H1 (cell line): ENCODE results near the gene MAML1. TPM values are rescaled to one million over a fixed set of nuclear protein-coding genes. Genes with fewer than 3 reads are reported as not detected.

Experiments used
- CTCF ChIA-PET: fragments of 300-600 bp; sonication (Branson Sonifier 250); formaldehyde crosslinking; loops from one replicate; lab custom pipeline; 2021; ENCODE audit not compliant: partially characterized antibody; lab: Charles Lee
- POLR2A ChIA-PET: fragments of 300-600 bp; sonication (Branson Sonifier 250); formaldehyde crosslinking; loops from one replicate; lab custom pipeline; 2021; ENCODE audit warnings: inconsistent platforms; ENCODE audit not compliant: partially characterized antibody; lab: Charles Lee
- DNase-seq, 2 experiments: peaks; one replicate each; pipeline versions ENCODE4 v3.0.0 to v3.0.0-alpha.2; 2010 to 2022; ENCODE audit warnings: low spot score in 2 of 2, low read depth in 1 of 2, mixed read lengths in 1 of 2
- FAIRE-seq: peaks from 2 replicates; lab custom pipeline; 2011; peaks lifted over from hg19 to GRCh38; lab: Jason Lieb, UNC
- H2AFZ ChIP-seq: 2 replicates; pipeline ENCODE4 v1.8.1; 2012; ENCODE audit warnings: low read length, inconsistent platforms
- H2AK5ac ChIP-seq: 2 replicates; pipeline ENCODE4 v1.6.1; 2013; ENCODE audit warnings: low read depth, low read length
- H2BK120ac ChIP-seq: replicated peaks from 2 replicates; pipeline ENCODE3; 2013; ENCODE audit warnings: low read depth, low read length, inconsistent platforms
- H2BK12ac ChIP-seq: 2 replicates; pipeline ENCODE4 v1.6.1; 2013; ENCODE audit warnings: low read depth, low read length
- H2BK15ac ChIP-seq: 2 replicates; pipeline ENCODE4 v1.6.1; 2013; ENCODE audit warnings: low read length
- H2BK20ac ChIP-seq: 2 replicates; pipeline ENCODE4 v1.6.1; 2013; ENCODE audit warnings: low read length
- H2BK5ac ChIP-seq: 2 replicates; pipeline ENCODE4 v1.6.1; 2013; ENCODE audit warnings: low read depth, low read length
- H3K14ac ChIP-seq: 2 replicates; pipeline ENCODE4 v1.6.1; 2013; ENCODE audit warnings: inconsistent platforms; ENCODE audit not compliant: insufficient read length
- H3K18ac ChIP-seq: 2 replicates; pipeline ENCODE4 v1.6.1; 2013; ENCODE audit warnings: low read length; ENCODE audit errors: extremely low read depth
- H3K23ac ChIP-seq: 2 replicates; pipeline ENCODE4 v1.6.1; 2013; ENCODE audit warnings: inconsistent platforms; ENCODE audit not compliant: insufficient read length
- H3K23me2 ChIP-seq: 2 replicates; pipeline ENCODE4 v1.6.1; 2013; ENCODE audit warnings: low read depth, low read length
- H3K27ac ChIP-seq: 2 replicates; pipeline ENCODE4 v1.6.1; 2011; ENCODE audit warnings: low read depth, low read length, inconsistent platforms
- H3K27me3 ChIP-seq, 4 experiments: replicated peaks in 1 of 4; 1 replicate in 1 of 4; 2 replicates in 3 of 4; pipeline versions ENCODE4 v1.6.1 to v1.8.1; 2011 to 2013; ENCODE audit warnings: low read length in 3 of 4, mild to moderate bottlenecking in 3 of 4, inconsistent platforms in 2 of 4, mixed read lengths in 2 of 4, moderate library complexity in 1 of 4; ENCODE audit not compliant: control insufficient read depth in 3 of 4, insufficient read depth in 3 of 4; ENCODE audit errors: extremely low read depth in 1 of 4
- H3K36me3 ChIP-seq, 4 experiments: 2 replicates each; pipeline versions ENCODE4 v1.6.1 to v1.8.1; 2011 to 2013; ENCODE audit warnings: mild to moderate bottlenecking in 4 of 4, low read length in 3 of 4, moderate library complexity in 2 of 4, control low read depth in 1 of 4, inconsistent platforms in 1 of 4; ENCODE audit not compliant: insufficient read depth in 4 of 4, control insufficient read depth in 2 of 4
- H3K4ac ChIP-seq: replicated peaks from 2 replicates; pipeline ENCODE3; 2013; ENCODE audit warnings: low read length, low read depth, mixed read lengths, inconsistent platforms; ENCODE audit not compliant: insufficient read length
- H3K4me1 ChIP-seq, 4 experiments: replicated peaks in 1 of 4; 1 replicate in 1 of 4; 2 replicates in 3 of 4; pipeline versions ENCODE4 v1.6.1 to v1.8.1; 2011 to 2013; ENCODE audit warnings: low read length in 3 of 4, inconsistent platforms in 2 of 4, mixed read lengths in 1 of 4; ENCODE audit not compliant: insufficient read depth in 4 of 4, control insufficient read depth in 3 of 4
- H3K4me2 ChIP-seq, 2 experiments: 2 replicates each; pipeline versions ENCODE4 v1.6.1 to v1.8.1; 2011 to 2013; ENCODE audit warnings: low read depth in 2 of 2, low read length in 2 of 2, control low read depth in 1 of 2, inconsistent platforms in 1 of 2, mild to moderate bottlenecking in 1 of 2; ENCODE audit not compliant: insufficient read depth in 1 of 2
- H3K4me3 ChIP-seq, 4 experiments: fragments of 200-600, 300-600 bp in 1 of 4; sonication (generic), shearing (Covaris generic), sonication (Bioruptor Twin) in 1 of 4; 2 replicates each; pipeline versions ENCODE4 v1.5.1 to v1.8.1; 2011 to 2016; ENCODE audit warnings: low read length in 4 of 4, low read depth in 3 of 4, control low read depth in 2 of 4, inconsistent platforms in 2 of 4, mild to moderate bottlenecking in 2 of 4, mixed read lengths in 1 of 4, moderate library complexity in 1 of 4; ENCODE audit not compliant: insufficient read depth in 2 of 4; ENCODE audit errors: extremely low read depth in 1 of 4
- H3K56ac ChIP-seq: replicated peaks from 2 replicates; pipeline ENCODE3; 2013; ENCODE audit warnings: low read depth, mild to moderate bottlenecking, mixed read lengths, low read length, inconsistent platforms; ENCODE audit not compliant: insufficient read length
- H3K79me1 ChIP-seq: 2 replicates; pipeline ENCODE4 v1.6.1; 2013; ENCODE audit warnings: low read depth, low read length, control low read depth
- H3K79me2 ChIP-seq, 2 experiments: 2 replicates each; pipeline versions ENCODE4 v1.6.1 to v1.8.1; 2012 to 2013; ENCODE audit warnings: low read length in 2 of 2, mild to moderate bottlenecking in 2 of 2, inconsistent platforms in 1 of 2; ENCODE audit not compliant: insufficient read depth in 2 of 2, control insufficient read depth in 1 of 2
- H3K9ac ChIP-seq, 4 experiments: replicated peaks in 1 of 4; 1 replicate in 1 of 4; 2 replicates in 3 of 4; pipeline versions ENCODE4 v1.6.1 to v1.8.1; 2011 to 2013; ENCODE audit warnings: low read depth in 3 of 4, low read length in 3 of 4, control low read depth in 2 of 4, mild to moderate bottlenecking in 2 of 4, moderate library complexity in 2 of 4, inconsistent platforms in 1 of 4; ENCODE audit errors: extremely low read depth in 1 of 4
- H3K9me3 ChIP-seq, 2 experiments: 2 replicates each; pipeline versions ENCODE4 v1.6.1 to v1.8.1; 2012 to 2013; ENCODE audit warnings: mild to moderate bottlenecking in 2 of 2, moderate library complexity in 2 of 2, control low read depth in 1 of 2, inconsistent platforms in 1 of 2, low read depth in 1 of 2, low read length in 1 of 2, mixed read lengths in 1 of 2; ENCODE audit not compliant: insufficient read depth in 2 of 2
- H4K20me1 ChIP-seq, 2 experiments: replicated peaks in 1 of 2; 2 replicates each; pipeline versions ENCODE3 to v1.8.1; 2011 to 2013; ENCODE audit warnings: inconsistent platforms in 2 of 2, low read length in 2 of 2, mild to moderate bottlenecking in 1 of 2; ENCODE audit not compliant: insufficient read depth in 2 of 2, control insufficient read depth in 1 of 2
- H4K5ac ChIP-seq: 2 replicates; pipeline ENCODE4 v1.6.1; 2013; ENCODE audit warnings: low read length, low read depth, mixed read lengths, inconsistent platforms; ENCODE audit not compliant: insufficient read length
- H4K8ac ChIP-seq: 2 replicates; pipeline ENCODE4 v1.8.0; 2013; ENCODE audit warnings: mild to moderate bottlenecking, moderate library complexity, low read length, inconsistent platforms; ENCODE audit not compliant: insufficient read depth; ENCODE audit errors: extremely low read depth
- H4K91ac ChIP-seq: replicated peaks from 2 replicates; pipeline ENCODE3; 2013; ENCODE audit warnings: low read length, mixed read lengths, inconsistent platforms; ENCODE audit not compliant: insufficient read length
- PHF8 ChIP-seq: fragments of 200-600 bp; sonication (generic); conservative IDR thresholded peaks from 2 replicates; pipeline ENCODE4 v1.7.1; 2012; ENCODE audit warnings: low read depth, mild to moderate bottlenecking, inconsistent platforms, low read length, moderate library complexity
- RAD21 ChIP-seq, 2 experiments: IDR thresholded peaks in 1 of 2; conservative IDR thresholded peaks in 1 of 2; 2 replicates each; pipeline ENCODE4 v1.6.1; 2011; ENCODE audit warnings: low read depth in 2 of 2, low read length in 2 of 2, improper control_type of control experiment in 1 of 2, inconsistent platforms in 1 of 2, mild to moderate bottlenecking in 1 of 2, moderate library complexity in 1 of 2
- RBBP5 ChIP-seq: IDR thresholded peaks from 2 replicates; pipeline ENCODE4 v1.7.1; 2012; ENCODE audit warnings: low read depth, mild to moderate bottlenecking, inconsistent platforms, low read length, moderate library complexity, borderline replicate concordance
- SAP30 ChIP-seq: fragments of 300-600 bp; sonication (generic); IDR thresholded peaks from 2 replicates; pipeline ENCODE4 v1.7.1; 2012; ENCODE audit warnings: low read length, moderate library complexity, mild to moderate bottlenecking, inconsistent platforms; ENCODE audit not compliant: insufficient read depth, insufficient replicate concordance
- ZNF274 ChIP-seq: IDR thresholded peaks from 2 replicates; pipeline ENCODE4 v1.7.0; 2012; ENCODE audit warnings: low read length, borderline replicate concordance; ENCODE audit errors: extremely low read depth
- WGBS, 2 experiments: shearing (Covaris generic) in 1 of 2; methylation state at CpG; one replicate each; pipeline versions ENCODE4 v1.1.6 to v1.1.7; 2013 to 2015; ENCODE audit warnings: low lambda C conversion rate in 2 of 2, mixed read lengths in 2 of 2, inconsistent platforms in 1 of 2, low coverage in 1 of 2, missing lambda C conversion rate in 1 of 2; ENCODE audit not compliant: insufficient replicate concordance in 2 of 2, insufficient coverage in 1 of 2, insufficient read length in 1 of 2; ENCODE audit errors: extremely low coverage in 1 of 2, missing lambda C conversion rate in 1 of 2; 5-methylcytosine and 5-hydroxymethylcytosine counted together
- polyA plus RNA-seq, 7 experiments: library from polyadenylated mRNA; depleted of rRNA in 3 of 7; stranded (reverse) in 5 of 7; unstranded in 2 of 7; fragments of >200 nt in 5 of 7; fragments of 200-250 nt in 2 of 7; gene quantifications; 1 replicate in 5 of 7; 2 replicates in 1 of 7; 4 replicates in 1 of 7; pipeline versions ENCODE4 v1.2.1 to v1.2.3, GENCODE V29; 2011 to 2013; ENCODE audit warnings: missing spikeins in 2 of 7, mixed read lengths in 2 of 7
- total RNA-seq: library from RNA; stranded (reverse); fragmentation: NEBNext Ultra II Directional; extraction: Animal tissue kit (Norgen Biotek cat#: 25700); gene quantifications from 2 replicates; pipeline ENCODE4 v1.2.1, GENCODE V29; 2021

MAML1 gene
- total and polyA plus RNA-seq, 2 of the 8 experiments (the other 6 are each of a cell fraction or from before 2014, with no cell fraction given), result 17.1 to 41.9 TPM

GRCh38 chr5:179795863-179796833, 63.5 kb downstream of the MAML1 start:
- CTCF ChIA-PET, result interaction anchor here (1.0 to 3.3 kb wide), 8 partner anchors 11 to 128 kb away, joined by 3 to 23 read pairs (median 4); no protein-coding TSS in a partner anchor
- peaks cover 12 to 28% (median 27%) of the 10 kb centered on the region in 4 experiments for H3K36me3 ChIP-seq
- H2BK120ac ChIP-seq, result no peak overlapping the region
- no peak overlapping the region for H3K27ac ChIP-seq
- H3K56ac ChIP-seq, result no peak overlapping the region
- H3K4me3 ChIP-seq, result peak overlapping the region; percentile 61 to 88 (median 64)
- H3K9me3 ChIP-seq, result no peaks in the 10 kb centered on the region
- FAIRE-seq, result no peak
- H2AK5ac ChIP-seq, result no peak overlapping the region; the same call in 1 of the 2 replicates
- peak overlapping the region; percentile 79 for H4K5ac ChIP-seq
- no peak overlapping the region for H2BK20ac ChIP-seq
- peaks cover 0 to 14% (median 9%) of the 10 kb centered on the region in 4 experiments; a peak in 5 of 7 replicates for H3K4me1 ChIP-seq
- WGBS, 2 experiments, result 4% methylated on average over 65 of the region's 113 CpGs; no CpG with 5 or more reads in 1 of the 2 experiments
- no peak overlapping the region for H2BK12ac ChIP-seq
- H3K4me2 ChIP-seq, result peak overlapping the region; percentile 60 to 91
- H3K27me3 ChIP-seq, result peaks cover 0 to 2% (median 0%) of the 10 kb centered on the region in 4 experiments; a peak in 1 of 7 replicates
- peak in 1 of 2 experiments; percentile 85 for DNase-seq
- H3K23ac ChIP-seq, result no peak overlapping the region
- 0 out of 2 replicates have a peak overlapping the region, but pooled peaks have one; percentile 16 for H2BK15ac ChIP-seq
- H2AFZ ChIP-seq, result no peak overlapping the region; the same call in 1 of the 2 replicates
- H4K8ac ChIP-seq, result peak overlapping the region; percentile 57; the same call in 1 of the 2 replicates
- peak overlapping the region; percentile 72 for H4K91ac ChIP-seq
- peaks cover 5 to 14% of the 10 kb centered on the region in 2 experiments for H4K20me1 ChIP-seq
- peak overlapping the region; percentile 24; the same call in 1 of the 2 replicates for H2BK5ac ChIP-seq
- H3K9ac ChIP-seq, result peak overlapping the region in 3 of 4 experiments; percentile 38 to 66 (median 54); a peak in 5 of 7 replicates
- POLR2A ChIA-PET, result interaction anchor here (0.7 to 16.9 kb wide), 12 partner anchors 11 to 172 kb away, joined by 3 to 207 read pairs (median 5); partner anchors contain the start of genes HNRNPH1, MGAT4B and SQSTM1
- no peak overlapping the region for H3K4ac ChIP-seq
- H3K23me2 ChIP-seq, result peaks cover 7% of the 10 kb centered on the region
- peak overlapping the region; percentile 78 for H3K18ac ChIP-seq
- H3K14ac ChIP-seq, result no peak overlapping the region
- no peaks in the 10 kb centered on the region for H3K79me1 ChIP-seq
- H3K79me2 ChIP-seq, result no peaks in the 10 kb centered on the region
- TF ChIP-seq ZNF274 (no peak), RAD21 (IDR thresholded peaks at IDR 0.05 in 1 of 2, conservative IDR thresholded peaks at IDR 0.05 in 1 of 2; ENCODE audit: low read depth in 2 of 2, low read length in 2 of 2) (peak; percentile 35 to 64), SAP30 (no peak), RBBP5 (no peak; the same call in none of the 2 replicates), PHF8 (peak; percentile 59; the same call in 1 of the 2 replicates)
